Breast epithelium (tissue), 4 donors: Measurements from ENCODE around the gene SH3GL2. TPM values are rescaled to one million over a fixed set of nuclear protein-coding genes. Genes with fewer than 3 reads are reported as not detected.

ENCODE experiments used
- DNase-seq, 2 donors: peaks; one replicate each; pipeline ENCODE4 v3.0.0-alpha.2; 2019; ENCODE audit warnings: low spot score in 2 of 2
- H3K27ac ChIP-seq, 2 donors: fragments of 200-600 bp; sonication (generic) in 1 of 2; one replicate each; pipeline ENCODE4 v1.5.1; 2016 to 2019; ENCODE audit warnings: mild to moderate bottlenecking in 1 of 2
- H3K27me3 ChIP-seq, 2 donors: fragments of 200-600 bp; sonication (generic) in 1 of 2; one replicate each; pipeline versions ENCODE4 v1.5.1 to v1.6.0; 2017 to 2019; ENCODE audit warnings: control low read depth in 1 of 2, mild to moderate bottlenecking in 1 of 2
- H3K36me3 ChIP-seq: fragments of 200-600 bp; one replicate; pipeline ENCODE4 v1.5.1; 2019
- H3K4me1 ChIP-seq, 2 donors: fragments of 200-600 bp; sonication (generic); one replicate each; pipeline ENCODE4 v1.5.1; 2016 to 2019; ENCODE audit warnings: control low read depth in 1 of 2
- H3K4me3 ChIP-seq, 3 donors: fragments of 200-600 bp; sonication (generic); 1 replicate in 2 of 3; 2 replicates in 1 of 3; pipeline ENCODE4 v1.5.1; 2016 to 2019; ENCODE audit warnings: mild to moderate bottlenecking in 3 of 3, moderate library complexity in 2 of 3
- H3K9me3 ChIP-seq, 2 donors: fragments of 200-600 bp; sonication (generic) in 1 of 2; one replicate each; pipeline ENCODE4 v1.5.1; 2016 to 2019; ENCODE audit warnings: control low read depth in 1 of 2
- CTCF ChIP-seq, 3 donors: fragments of 450-650 bp; IDR thresholded peaks; one replicate each; pipeline ENCODE4 v1.5.1; 2016 to 2017; ENCODE audit warnings: antibody characterized with exemption in 3 of 3, mild to moderate bottlenecking in 3 of 3, moderate library complexity in 3 of 3
- POLR2A ChIP-seq: fragments of 450-650 bp; IDR thresholded peaks from one replicate; pipeline ENCODE4 v1.6.1; 2016; ENCODE audit warnings: antibody characterized with exemption, mild to moderate bottlenecking, moderate library complexity
- POLR2AphosphoS5 ChIP-seq, 3 donors: sonication (generic); formaldehyde crosslinking; IDR thresholded peaks; one replicate each; pipeline ENCODE4 v1.6.1; 2017; ENCODE audit warnings: antibody characterized with exemption in 3 of 3
- intact Hi-C: fragments of 100-400 bp; cut with DNase I; formaldehyde crosslinking; loops from one replicate; pipeline ENCODE4 v1.15.1; 2023; ENCODE audit warnings: low total_unique reads
- total RNA-seq, 3 donors: library from RNA; depleted of rRNA; stranded (reverse); fragments of >200 nt; gene quantifications; one replicate each; pipeline ENCODE4 v1.1.0, GENCODE V29; 2016

The SH3GL2 gene
- total RNA-seq, 3 donors from 2014 or later = under 0.01 to 0.16 TPM; not detected in 1

GRCh38 chr9:17744786-17745185 is 165.9 kb downstream of the SH3GL2 start:
- TF ChIP-seq POLR2AphosphoS5 (IDR thresholded peaks at IDR 0.05) (no peak), POLR2A (no peak), CTCF (IDR thresholded peaks at IDR 0.05) (no peak)
- no peaks in the 10 kb centered on the region for H3K27me3 ChIP-seq
- intact Hi-C loops = no loop called here
- H3K27ac ChIP-seq = no peak overlapping the region
- no peaks in the 10 kb centered on the region for H3K36me3 ChIP-seq
- H3K4me1 ChIP-seq = no peaks in the 10 kb centered on the region
- no peaks in the 10 kb centered on the region for H3K9me3 ChIP-seq
- H3K4me3 ChIP-seq = no peak overlapping the region
- no peak for DNase-seq

GRCh38 chr9:17750269-17750668 is 171.4 kb downstream of the SH3GL2 start:
- H3K27ac ChIP-seq = no peak overlapping the region
- H3K27me3 ChIP-seq = no peaks in the 10 kb centered on the region
- H3K4me3 ChIP-seq = no peak overlapping the region
- no peak for DNase-seq
- peaks cover 0 to 3% of the 10 kb centered on the region in 2 donors for H3K9me3 ChIP-seq
- no peak for TF ChIP-seq CTCF (IDR thresholded peaks at IDR 0.05)
- intact Hi-C loops = loop anchor here (2.0 kb wide), 1 partner anchor 89 kb away; no protein-coding TSS in a partner anchor
- no peaks in the 10 kb centered on the region for H3K4me1 ChIP-seq
- no peaks in the 10 kb centered on the region for H3K36me3 ChIP-seq

- TF ChIP-seq CTCF (IDR thresholded peaks at IDR 0.05) (no peak), POLR2AphosphoS5 (IDR thresholded peaks at IDR 0.05) (no peak), POLR2A (no peak)
- Histone ChIP-seq H3K27ac (no peak overlapping the region), H3K4me3 (no peak overlapping the region), H3K9me3 (peaks cover 0 to 3% of the 10 kb centered on the region in 2 donors), H3K36me3 (no peaks in the 10 kb centered on the region), H3K27me3 (no peaks in the 10 kb centered on the region), H3K4me1 (no peaks in the 10 kb centered on the region)
- no peak for DNase-seq
- intact Hi-C loops = loop anchor here (2.0 kb wide), 1 partner anchor 91 kb away; no protein-coding TSS in a partner anchor
Measured at GRCh38 chr9:17751486-17751885, 172.6 kb downstream of the SH3GL2 start.

- Histone ChIP-seq H3K9me3 (peaks cover 0 to 3% of the 10 kb centered on the region in 2 donors), H3K4me1 (no peaks in the 10 kb centered on the region), H3K4me3 (no peak overlapping the region), H3K27ac (no peak overlapping the region), H3K36me3 (no peaks in the 10 kb centered on the region), H3K27me3 (no peaks in the 10 kb centered on the region)
- no peak for DNase-seq
- intact Hi-C loops = no loop called here
- TF ChIP-seq CTCF (IDR thresholded peaks at IDR 0.05) (no peak), POLR2A (no peak), POLR2AphosphoS5 (IDR thresholded peaks at IDR 0.05) (no peak)
Measured at GRCh38 chr9:17752021-17752420, 173.2 kb downstream of the SH3GL2 start.

GRCh38 chr9:17757816-17758215 is 178.9 kb downstream of the SH3GL2 start:
- no peak overlapping the region for H3K27ac ChIP-seq
- TF ChIP-seq CTCF (IDR thresholded peaks at IDR 0.05) = no peak
- no peak for TF ChIP-seq POLR2AphosphoS5 (IDR thresholded peaks at IDR 0.05)
- no peak for TF ChIP-seq POLR2A

More at GRCh38 chr9:17757816-17758215, 178.9 kb downstream of the SH3GL2 start:
- H3K27me3 ChIP-seq = no peaks in the 10 kb centered on the region
- no peak overlapping the region for H3K4me3 ChIP-seq
- peaks cover 0 to 3% of the 10 kb centered on the region in 2 donors for H3K9me3 ChIP-seq
- H3K4me1 ChIP-seq = no peaks in the 10 kb centered on the region
- intact Hi-C loops = no loop called here
- no peaks in the 10 kb centered on the region for H3K36me3 ChIP-seq
- DNase-seq = no peak
